GM12878 (cell line): Measurements from ENCODE around the gene CDK5RAP3.

Experiments
- CHD2 ChIP-seq: IDR thresholded peaks from 2 replicates; pipeline ENCODE4 v1.6.1; 2011; ENCODE audit warnings: low read depth, low read length, improper control_type of control experiment, borderline replicate concordance
- FOS ChIP-seq: IDR thresholded peaks from 3 replicates; pipeline ENCODE4 v1.6.1; 2011; ENCODE audit warnings: borderline replicate concordance; ENCODE audit not compliant: insufficient read length; ENCODE audit errors: extremely low read depth
- MAX ChIP-seq: IDR thresholded peaks from 2 replicates; pipeline ENCODE4 v1.6.1; 2012; ENCODE audit warnings: low read depth, low read length, improper control_type of control experiment
- NR2C1 ChIP-seq: fragments of 450-650 bp; IDR thresholded peaks from 2 replicates; pipeline ENCODE4 v1.6.1; 2017; ENCODE audit warnings: antibody characterized with exemption, mild to moderate bottlenecking, moderate library complexity
- NR2C2 ChIP-seq: IDR thresholded peaks from 2 replicates; pipeline ENCODE4 v1.6.1; 2011; ENCODE audit warnings: borderline replicate concordance, low read depth; ENCODE audit not compliant: control insufficient read depth, insufficient read length
- POLR2AphosphoS5 ChIP-seq: IDR thresholded peaks from 2 replicates; pipeline ENCODE4 v1.6.1; 2011; ENCODE audit warnings: mild to moderate bottlenecking, low read length, inconsistent platforms
- ZBTB11 ChIP-seq: fragments of 450-650 bp; formaldehyde crosslinking; IDR thresholded peaks from 2 replicates; pipeline ENCODE4 v1.5.0; 2022; ENCODE audit warnings: mild to moderate bottlenecking, missing genetic modification characterization
- TF ChIP-seq, protein P1 (sequence below), 3 experiments: IDR thresholded peaks in 2 of 3; conservative IDR thresholded peaks in 1 of 3; 2 replicates each; pipeline ENCODE4 v1.5.1; 2011; ENCODE audit warnings: low read depth in 3 of 3, low read length in 3 of 3, mild to moderate bottlenecking in 3 of 3, control low read depth in 2 of 3, moderate library complexity in 2 of 3, inconsistent platforms in 1 of 3, mixed read lengths in 1 of 3; ENCODE audit not compliant: control insufficient read depth in 2 of 3, insufficient read depth in 1 of 3; ENCODE audit errors: extremely low read depth in 1 of 3

GRCh38 chr17:47999582-47999981 is 28.7 kb downstream of the CDK5RAP3 start:
- TF ChIP-seq NR2C2 (no peak), CHD2 (no peak), ZBTB11 (CRISPR knock-in tag) (no peak), POLR2AphosphoS5 (no peak), FOS (no peak), MAX (no peak), NR2C1 (no peak)
- TF ChIP-seq, protein P1, sequence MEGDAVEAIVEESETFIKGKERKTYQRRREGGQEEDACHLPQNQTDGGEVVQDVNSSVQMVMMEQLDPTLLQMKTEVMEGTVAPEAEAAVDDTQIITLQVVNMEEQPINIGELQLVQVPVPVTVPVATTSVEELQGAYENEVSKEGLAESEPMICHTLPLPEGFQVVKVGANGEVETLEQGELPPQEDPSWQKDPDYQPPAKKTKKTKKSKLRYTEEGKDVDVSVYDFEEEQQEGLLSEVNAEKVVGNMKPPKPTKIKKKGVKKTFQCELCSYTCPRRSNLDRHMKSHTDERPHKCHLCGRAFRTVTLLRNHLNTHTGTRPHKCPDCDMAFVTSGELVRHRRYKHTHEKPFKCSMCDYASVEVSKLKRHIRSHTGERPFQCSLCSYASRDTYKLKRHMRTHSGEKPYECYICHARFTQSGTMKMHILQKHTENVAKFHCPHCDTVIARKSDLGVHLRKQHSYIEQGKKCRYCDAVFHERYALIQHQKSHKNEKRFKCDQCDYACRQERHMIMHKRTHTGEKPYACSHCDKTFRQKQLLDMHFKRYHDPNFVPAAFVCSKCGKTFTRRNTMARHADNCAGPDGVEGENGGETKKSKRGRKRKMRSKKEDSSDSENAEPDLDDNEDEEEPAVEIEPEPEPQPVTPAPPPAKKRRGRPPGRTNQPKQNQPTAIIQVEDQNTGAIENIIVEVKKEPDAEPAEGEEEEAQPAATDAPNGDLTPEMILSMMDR (IDR thresholded peaks at IDR 0.05 in 2 of 3, conservative IDR thresholded peaks at IDR 0.05 in 1 of 3; ENCODE audit: control insufficient read depth in 2 of 3, extremely low read depth in 1 of 3, insufficient read depth in 1 of 3, low read depth in 3 of 3, low read length in 3 of 3): peak in 1 of 3 experiments; percentile 4; a peak in 1 of 6 replicates
